ENCODE results near the gene PACRGL. TPM values are rescaled to one million over a fixed set of nuclear protein-coding genes. Genes with fewer than 3 reads are reported as not detected.

The PACRGL gene
- total RNA-seq, 2 experiments from 2014 or later: 17.8 to 29.7 TPM

GRCh38 chr4:20658456-20658855, 41.8 kb upstream of the PACRGL start:
- TF ChIP-seq EZH2phosphoT487 (IDR thresholded peaks at IDR 0.05; ENCODE audit: borderline replicate concordance, low read depth, low read length) (no peak), CTCF (conservative IDR thresholded peaks at IDR 0.05; ENCODE audit: low read length) (no peak)
- Histone ChIP-seq H3K9me2 (ENCODE audit: insufficient read depth, low read length) (no peaks in the 10 kb centered on the region), H3K4me3 (ENCODE audit: low read depth, low read length, poor library complexity, severe bottlenecking) (no peak overlapping the region), H3K4me2 (ENCODE audit: low read length) (no peak overlapping the region), H3K27ac (ENCODE audit: low read depth, low read length, poor library complexity, severe bottlenecking) (no peak overlapping the region), H3K36me3 (ENCODE audit: insufficient read depth, low read length) (no peaks in the 10 kb centered on the region), H4K20me1 (ENCODE audit: insufficient read depth, low read length) (no peaks in the 10 kb centered on the region), H3K9me3 (ENCODE audit: low read length) (no peaks in the 10 kb centered on the region), H3K4me1 (ENCODE audit: insufficient read depth, low read length, poor library complexity, severe bottlenecking) (no peaks in the 10 kb centered on the region), H3K79me2 (ENCODE audit: insufficient read depth, low read depth, low read length) (no peaks in the 10 kb centered on the region), H2AFZ (ENCODE audit: low read length) (no peak overlapping the region)
- ChIA-PET POLR2A (no interaction called here), CTCF (ENCODE audit: unreplicated experiment) (no interaction called here)
- intact Hi-C loops (cut with micrococcal nuclease; ENCODE audit: unreplicated experiment): no loop called here
- DNase-seq (ENCODE audit: low spot score): no peak
- no TSS peak for BruUV-seq (replicated peaks)

GRCh38 chr4:20662851-20663250, 37.4 kb upstream of the PACRGL start:
- H3K4me3 ChIP-seq (ENCODE audit: low read depth, low read length, poor library complexity, severe bottlenecking): no peak overlapping the region
- no peaks in the 10 kb centered on the region for H3K79me2 ChIP-seq (ENCODE audit: insufficient read depth, low read depth, low read length)
- intact Hi-C loops (cut with micrococcal nuclease; ENCODE audit: unreplicated experiment): no loop called here
- TF ChIP-seq EZH2phosphoT487 (IDR thresholded peaks at IDR 0.05; ENCODE audit: borderline replicate concordance, low read depth, low read length) (no peak), CTCF (conservative IDR thresholded peaks at IDR 0.05; ENCODE audit: low read length) (no peak)
- no peak overlapping the region for H2AFZ ChIP-seq (ENCODE audit: low read length)
- no peak overlapping the region for H3K27ac ChIP-seq (ENCODE audit: low read depth, low read length, poor library complexity, severe bottlenecking)
- ChIA-PET POLR2A (interaction anchor here (0.6 to 0.7 kb wide), 2 partner anchors 251 to 1037 kb away, joined by 3 read pairs; no protein-coding TSS in a partner anchor), CTCF (ENCODE audit: unreplicated experiment) (no interaction called here)
- H4K20me1 ChIP-seq (ENCODE audit: insufficient read depth, low read length): no peaks in the 10 kb centered on the region
- H3K9me2 ChIP-seq (ENCODE audit: insufficient read depth, low read length): no peaks in the 10 kb centered on the region
- no peak for DNase-seq (ENCODE audit: low spot score)
- H3K36me3 ChIP-seq (ENCODE audit: insufficient read depth, low read length): no peaks in the 10 kb centered on the region
- no peak overlapping the region for H3K4me2 ChIP-seq (ENCODE audit: low read length)
- no TSS peak for BruUV-seq (replicated peaks)
- no peaks in the 10 kb centered on the region for H3K4me1 ChIP-seq (ENCODE audit: insufficient read depth, low read length, poor library complexity, severe bottlenecking)
- H3K9me3 ChIP-seq (ENCODE audit: low read length): no peaks in the 10 kb centered on the region

GRCh38 chr4:20666012-20666860, 34.0 kb upstream of the PACRGL start:
- DNase-seq (ENCODE audit: low spot score): no peak
- no peaks in the 10 kb centered on the region for H3K4me1 ChIP-seq (ENCODE audit: insufficient read depth, low read length, poor library complexity, severe bottlenecking)
- no TSS peak for BruUV-seq (replicated peaks)
- H3K4me2 ChIP-seq (ENCODE audit: low read length): no peak overlapping the region
- ChIA-PET CTCF (ENCODE audit: unreplicated experiment) (no interaction called here), POLR2A (interaction anchor here (1.0 kb wide), 1 partner anchor 33 kb away, joined by 3 read pairs; no protein-coding TSS in a partner anchor)
- TF ChIP-seq EZH2phosphoT487 (IDR thresholded peaks at IDR 0.05; ENCODE audit: borderline replicate concordance, low read depth, low read length) (no peak), CTCF (conservative IDR thresholded peaks at IDR 0.05; ENCODE audit: low read length) (no peak)
- no peaks in the 10 kb centered on the region for H4K20me1 ChIP-seq (ENCODE audit: insufficient read depth, low read length)
- no peaks in the 10 kb centered on the region for H3K9me2 ChIP-seq (ENCODE audit: insufficient read depth, low read length)
- H3K27ac ChIP-seq (ENCODE audit: low read depth, low read length, poor library complexity, severe bottlenecking): no peak overlapping the region
- no peaks in the 10 kb centered on the region for H3K79me2 ChIP-seq (ENCODE audit: insufficient read depth, low read depth, low read length)
- intact Hi-C loops (cut with micrococcal nuclease; ENCODE audit: unreplicated experiment): no loop called here
- no peaks in the 10 kb centered on the region for H3K9me3 ChIP-seq (ENCODE audit: low read length)
- H3K4me3 ChIP-seq (ENCODE audit: low read depth, low read length, poor library complexity, severe bottlenecking): no peak overlapping the region
- H2AFZ ChIP-seq (ENCODE audit: low read length): no peak overlapping the region
- H3K36me3 ChIP-seq (ENCODE audit: insufficient read depth, low read length): no peaks in the 10 kb centered on the region
